Activated CD8-positive, alpha-beta T cell treated with anti-CD3 and anti-CD28 coated beads for 36 hours (primary cell): ENCODE measurements around the gene PFKL. TPM values are rescaled to one million over a fixed set of nuclear protein-coding genes. Genes with fewer than 3 reads are reported as not detected.

Source experiments
- ATAC-seq: fragments of 200-7000 bp; cut with Tn5 transposase; one replicate; pipeline ENCODE4 v1.10.0; 2021; ENCODE audit warnings: mild to moderate bottlenecking, moderate library complexity
- CTCF ChIA-PET: fragments of 350-600 bp; sonication (Branson Sonifier 250); formaldehyde crosslinking; loops from one replicate; lab custom pipeline; 2021; ENCODE audit warnings: antibody characterized with exemption; lab: Charles Lee
- POLR2A ChIA-PET: fragments of 350-600 bp; sonication (Branson Sonifier 250); formaldehyde crosslinking; loops from one replicate; lab custom pipeline; 2021; ENCODE audit warnings: antibody characterized with exemption; lab: Charles Lee
- DNase-seq: peaks from one replicate; pipeline ENCODE4 v3.0.0-alpha.2; 2020
- H3K27ac Mint-ChIP-seq: one replicate; pipeline ENCODE4 v1.8.0; 2021; ENCODE audit warnings: mild to moderate bottlenecking, mixed read lengths
- H3K27me3 Mint-ChIP-seq: one replicate; pipeline ENCODE4 v1.8.0; 2021; ENCODE audit warnings: mixed read lengths
- H3K36me3 Mint-ChIP-seq: one replicate; pipeline ENCODE4 v1.8.0; 2021; ENCODE audit warnings: low read depth, mixed read lengths
- H3K4me1 Mint-ChIP-seq: one replicate; pipeline ENCODE4 v1.8.0; 2021; ENCODE audit warnings: low read depth, mixed read lengths
- H3K4me3 Mint-ChIP-seq: one replicate; pipeline ENCODE4 v1.8.0; 2021; ENCODE audit warnings: mild to moderate bottlenecking, moderate library complexity, mixed read lengths
- H3K9me3 Mint-ChIP-seq: one replicate; pipeline ENCODE4 v1.8.0; 2021; ENCODE audit warnings: mixed read lengths
- CTCF ChIP-seq: fragments of 200-600 bp; IDR thresholded peaks from one replicate; pipeline ENCODE4 v1.8.0; 2022; ENCODE audit warnings: antibody characterized with exemption, mild to moderate bottlenecking
- intact Hi-C: fragments of 100-400 bp; cut with micrococcal nuclease; formaldehyde crosslinking; loops from one replicate; pipeline ENCODE4 v1.10.0; 2022
- total RNA-seq, 2 experiments: library from RNA; stranded (reverse); gene quantifications; one replicate each; pipeline ENCODE4 v1.2.3, GENCODE V29; 2021

Gene PFKL
- total RNA-seq, 2 experiments from 2014 or later = 188 to 200 TPM

- ATAC-seq = no peak
- ChIA-PET POLR2A (no interaction called here), CTCF (no interaction called here)
- intact Hi-C loops = no loop called here
- Mint-ChIP-seq H3K27me3 (no peaks in the 10 kb centered on the region), H3K4me3 (no peak within 1 kb of the TSS), H3K4me1 (no peaks in the 10 kb centered on the region), H3K9me3 (no peaks in the 10 kb centered on the region), H3K36me3 (no peaks in the 10 kb centered on the region), H3K27ac (no peak within 1 kb of the TSS)
- no peak for DNase-seq
- no peak for TF ChIP-seq CTCF
Observed at GRCh38 chr21:44285138-44285992, 14.5 kb upstream of the PFKL start, which contains the start of gene AIRE. Gene AIRE (plus strand): TSS chr21:44285876. CDS start chr21:44286007, 131 bp downstream.

- no peak overlapping the region for H3K4me3 Mint-ChIP-seq
- no peaks in the 10 kb centered on the region for H3K36me3 Mint-ChIP-seq
- intact Hi-C loops = no loop called here
- H3K27me3 Mint-ChIP-seq = no peaks in the 10 kb centered on the region
- ATAC-seq = no peak
- H3K27ac Mint-ChIP-seq = no peak overlapping the region
- H3K9me3 Mint-ChIP-seq = no peaks in the 10 kb centered on the region
- POLR2A ChIA-PET = no interaction called here
- DNase-seq = no peak
- CTCF ChIA-PET = interaction anchor here (1.2 kb wide), 1 partner anchor 12 kb away, joined by 7 read pairs; no protein-coding TSS in a partner anchor
- TF ChIP-seq CTCF = no peak
- no peaks in the 10 kb centered on the region for H3K4me1 Mint-ChIP-seq
Observed at GRCh38 chr21:44286086-44286715, 13.7 kb upstream of the PFKL start.

GRCh38 chr21:44286716-44287632 is 12.9 kb upstream of the PFKL start:
- Mint-ChIP-seq H3K36me3 (no peaks in the 10 kb centered on the region), H3K4me1 (no peaks in the 10 kb centered on the region), H3K27me3 (no peaks in the 10 kb centered on the region), H3K9me3 (no peaks in the 10 kb centered on the region), H3K4me3 (no peak overlapping the region), H3K27ac (no peak overlapping the region)
- ChIA-PET CTCF (interaction anchor here (0.9 to 1.2 kb wide), 2 partner anchors 11 kb away, joined by 3 to 7 read pairs; no protein-coding TSS in a partner anchor), POLR2A (no interaction called here)
- TF ChIP-seq CTCF = no peak
- ATAC-seq = no peak
- DNase-seq = no peak
- intact Hi-C loops = no loop called here

GRCh38 chr21:44288251-44289110 is 11.4 kb upstream of the PFKL start:
- Mint-ChIP-seq H3K4me1 (no peaks in the 10 kb centered on the region), H3K9me3 (no peaks in the 10 kb centered on the region), H3K27me3 (no peaks in the 10 kb centered on the region), H3K36me3 (no peaks in the 10 kb centered on the region), H3K4me3 (no peak overlapping the region), H3K27ac (no peak overlapping the region)
- DNase-seq (no peak), ATAC-seq (no peak)
- no peak for TF ChIP-seq CTCF
- POLR2A ChIA-PET = no interaction called here
- CTCF ChIA-PET = interaction anchor here (0.9 kb wide), 1 partner anchor 10 kb away, joined by 3 read pairs; no protein-coding TSS in a partner anchor
- intact Hi-C loops = no loop called here
